Measurements from ENCODE around the gene IFT57.

Gene IFT57

GRCh38 chr3:108215871-108216270, 6.4 kb downstream of the IFT57 start:
- no peak for DNase-seq

GRCh38 chr3:108209579-108209978, 12.6 kb downstream of the IFT57 start:
- no peak for DNase-seq

DNA sequence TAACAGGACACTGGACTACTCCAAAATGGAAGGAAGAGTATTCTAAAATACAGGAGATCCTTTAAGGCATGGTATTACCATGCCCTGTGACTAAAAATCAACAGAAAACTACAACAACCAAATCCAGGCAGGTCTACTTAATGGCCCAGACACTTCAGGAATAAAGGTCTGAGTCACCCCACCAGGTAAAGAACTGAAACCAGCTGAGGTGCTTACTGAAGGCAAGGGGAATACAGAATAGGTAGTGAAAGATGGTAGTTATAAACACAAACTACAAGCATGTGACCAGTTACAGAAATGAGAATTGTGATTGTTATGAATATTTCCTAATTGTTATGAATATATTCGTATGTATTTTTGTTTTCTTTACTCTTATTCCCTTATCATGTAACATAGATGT, 13.4 kb downstream of the IFT57 start:
- DNase-seq, result no peak

DNA sequence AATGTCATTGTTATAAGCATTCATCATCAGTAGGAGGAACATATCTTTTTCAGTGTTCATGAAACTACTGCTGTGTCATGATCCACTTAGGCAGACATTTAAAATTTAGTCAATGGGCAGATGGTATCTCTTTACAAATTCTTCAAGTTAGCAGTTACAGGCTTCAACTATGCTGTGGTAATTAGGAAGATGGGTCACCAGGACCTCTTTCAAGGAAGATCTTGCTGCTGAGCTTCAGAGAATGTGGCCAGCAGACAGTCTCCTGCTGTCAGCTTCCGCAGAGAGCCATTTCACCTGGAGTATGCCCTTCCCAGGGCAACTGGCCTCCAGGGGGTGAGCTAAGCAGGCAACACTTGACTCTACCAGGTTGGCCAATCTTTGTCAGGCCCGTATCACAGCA, 19.4 kb downstream of the IFT57 start:
- no peak for DNase-seq

GRCh38 chr3:108202080-108202479, 20.1 kb downstream of the IFT57 start:
- no peak for DNase-seq

GRCh38 chr3:108201258-108201657, 21.0 kb downstream of the IFT57 start:
- DNase-seq, result no peak

- no peak for DNase-seq
Observed at GRCh38 chr3:108200578-108200977, 21.6 kb downstream of the IFT57 start.

GRCh38 chr3:108200024-108200423, 22.2 kb downstream of the IFT57 start:
- no peak for DNase-seq

- DNase-seq, result no peak
Observed at GRCh38 chr3:108191394-108191793, 30.8 kb downstream of the IFT57 start.

GRCh38 chr3:108190346-108190745, 31.9 kb downstream of the IFT57 start:
- no peak for DNase-seq

DNA sequence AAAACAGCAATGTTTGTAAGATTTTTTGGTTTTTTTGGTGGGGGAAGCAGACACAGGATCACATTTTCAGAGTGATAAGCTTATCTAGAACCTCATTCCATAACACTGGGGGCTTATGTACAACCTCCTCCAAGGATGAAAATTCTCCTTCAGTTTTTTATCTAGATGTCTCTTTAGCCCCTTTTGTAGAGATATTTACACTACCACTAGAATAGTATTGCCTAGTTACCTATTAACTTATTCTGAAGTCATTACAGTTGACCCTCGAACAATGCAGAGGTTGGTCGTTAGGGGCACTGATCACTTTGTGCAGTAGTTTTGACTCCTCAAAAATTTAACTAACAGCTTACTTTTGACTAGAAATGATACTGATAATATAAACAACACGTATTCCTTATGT, 32.8 kb downstream of the IFT57 start:
- no peak for DNase-seq

- no peak for DNase-seq
Observed at GRCh38 chr3:108185536-108185935, 36.7 kb downstream of the IFT57 start.

- no peak for DNase-seq
Observed at GRCh38 chr3:108184824-108185223, 37.4 kb downstream of the IFT57 start.

GRCh38 chr3:108183971-108184370, 38.3 kb downstream of the IFT57 start:
- DNase-seq, result no peak

- DNase-seq, result no peak
Observed at GRCh38 chr3:108183181-108183580, 39.0 kb downstream of the IFT57 start.

GRCh38 chr3:108182339-108182738, 39.9 kb downstream of the IFT57 start:
- DNase-seq, result no peak

GRCh38 chr3:108181172-108181571, 41.1 kb downstream of the IFT57 start:
- no peak for DNase-seq

DNA sequence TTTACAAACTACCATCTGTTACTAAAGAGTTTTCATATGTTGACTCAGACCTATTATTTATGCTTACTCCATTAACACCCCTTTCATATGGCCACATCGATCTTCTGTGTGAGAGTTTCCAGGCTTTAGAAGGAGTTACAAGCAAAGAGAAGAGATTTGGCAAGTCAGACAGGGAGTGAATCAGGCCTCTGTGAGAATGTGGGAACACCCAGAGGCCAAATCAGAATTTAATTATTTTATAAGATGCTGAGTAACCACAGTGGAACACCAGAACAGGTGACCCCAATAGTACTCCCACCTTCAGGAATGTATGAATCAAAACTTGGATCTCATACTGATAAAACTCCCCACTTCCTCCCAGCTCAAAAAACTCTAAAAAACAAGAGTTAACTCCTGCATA, 42.0 kb downstream of the IFT57 start:
- DNase-seq, result no peak

- no peak for DNase-seq
Observed at GRCh38 chr3:108178676-108179075, 43.5 kb downstream of the IFT57 start.

DNA sequence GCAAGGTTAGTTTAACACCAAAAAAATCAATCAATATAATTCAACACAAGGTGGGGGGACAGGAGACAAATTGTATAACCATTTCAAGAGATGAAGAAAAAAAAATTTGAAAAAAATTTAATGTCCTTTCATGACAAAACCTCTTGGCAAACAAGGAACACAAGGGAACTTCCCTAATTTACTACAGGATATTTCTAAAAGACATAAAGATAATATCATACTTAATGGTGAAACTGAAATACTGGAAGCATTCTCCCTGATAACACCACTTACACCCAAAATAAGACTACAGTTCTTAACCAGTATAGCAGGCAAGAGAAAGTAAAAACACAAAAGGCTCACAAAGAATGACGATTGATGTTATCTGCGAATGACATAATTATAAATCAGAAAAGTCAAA, 44.7 kb downstream of the IFT57 start:
- DNase-seq, result no peak

GRCh38 chr3:108175352-108175751, 46.9 kb downstream of the IFT57 start:
- no peak for DNase-seq

DNA sequence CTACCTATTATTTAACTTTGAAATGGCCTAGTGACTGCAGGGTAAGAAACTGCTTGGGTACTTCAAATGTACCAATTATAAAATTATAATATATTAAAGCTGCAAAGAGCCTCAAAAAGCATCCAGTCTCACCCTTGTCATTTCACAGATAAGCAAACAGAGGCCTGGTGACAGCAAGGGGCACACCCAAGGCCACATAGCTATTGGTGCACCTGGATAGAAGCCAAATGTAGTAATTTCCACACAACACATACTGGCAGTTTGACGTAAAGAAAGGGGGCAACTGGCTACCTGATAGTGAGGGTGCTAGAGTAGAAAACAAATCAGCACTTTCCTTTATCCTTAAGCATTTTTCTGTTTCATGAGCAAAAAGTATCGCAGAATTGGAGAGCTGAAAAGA, 51.1 kb downstream of the IFT57 start:
- no peak for DNase-seq

GRCh38 chr3:108164391-108164790, 57.8 kb downstream of the IFT57 start:
- DNase-seq, result no peak

DNA sequence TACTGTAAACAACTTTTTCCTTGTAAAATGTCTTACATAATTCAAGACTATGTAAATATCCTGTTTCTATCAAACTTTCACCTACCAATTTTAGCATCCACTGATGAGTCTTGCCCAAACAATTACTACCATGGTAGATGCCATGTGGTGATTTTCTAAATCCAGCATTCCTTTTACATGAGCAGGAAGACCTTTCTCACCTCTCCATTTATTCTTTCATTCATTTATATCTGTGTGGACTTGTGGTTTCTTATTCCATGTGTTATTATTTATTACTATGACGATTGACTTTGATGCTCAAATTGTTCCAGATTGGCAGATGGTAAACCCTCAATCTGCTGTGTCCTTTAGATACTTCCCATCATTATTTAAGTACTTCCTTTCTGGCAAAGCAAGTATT, 62.4 kb downstream of the IFT57 start:
- DNase-seq, result no peak

- no peak for DNase-seq
Observed at GRCh38 chr3:108159105-108159504, 63.1 kb downstream of the IFT57 start.

GRCh38 chr3:108158251-108158650, 64.0 kb downstream of the IFT57 start:
- DNase-seq, result no peak
